Neutrophil (primary cell): ENCODE data around the gene LRP8.

Experiments
- H3K27ac ChIP-seq: fragments of 200-600 bp; sonication (generic); 2 replicates; pipeline ENCODE4 v1.5.1; 2016; ENCODE audit warnings: mild to moderate bottlenecking, moderate library complexity
- H3K27me3 ChIP-seq: fragments of 200-600 bp; sonication (generic); 2 replicates; pipeline ENCODE4 v1.6.0; 2016; ENCODE audit warnings: mild to moderate bottlenecking
- H3K36me3 ChIP-seq: fragments of 200-600 bp; sonication (generic); 2 replicates; pipeline ENCODE4 v1.5.1; 2017
- H3K4me1 ChIP-seq, 2 experiments: fragments of 200-600 bp in 1 of 2; sonication (generic) in 1 of 2; 1 replicate in 1 of 2; 2 replicates in 1 of 2; pipeline versions ENCODE4 v1.5.1 to v1.6.1; 2013 to 2016; ENCODE audit warnings: low read depth in 1 of 2, low read length in 1 of 2, mild to moderate bottlenecking in 1 of 2, moderate library complexity in 1 of 2; ENCODE audit not compliant: control insufficient read depth in 1 of 2, insufficient read depth in 1 of 2
- H3K4me3 ChIP-seq, 2 experiments: fragments of 200-600 bp in 1 of 2; sonication (generic) in 1 of 2; 1 replicate in 1 of 2; 2 replicates in 1 of 2; pipeline ENCODE4 v1.5.1; 2013 to 2016; ENCODE audit warnings: low read depth in 1 of 2, low read length in 1 of 2, mild to moderate bottlenecking in 1 of 2, moderate library complexity in 1 of 2
- H3K9me3 ChIP-seq: fragments of 200-600 bp; sonication (generic); 2 replicates; pipeline ENCODE4 v1.5.1; 2016
- TF ChIP-seq, protein P1 (sequence below): fragments of 200-600 bp; sonication (generic); IDR thresholded peaks from 2 replicates; pipeline ENCODE4 v1.5.1; 2016; ENCODE audit warnings: antibody characterized with exemption

LRP8 gene

DNA sequence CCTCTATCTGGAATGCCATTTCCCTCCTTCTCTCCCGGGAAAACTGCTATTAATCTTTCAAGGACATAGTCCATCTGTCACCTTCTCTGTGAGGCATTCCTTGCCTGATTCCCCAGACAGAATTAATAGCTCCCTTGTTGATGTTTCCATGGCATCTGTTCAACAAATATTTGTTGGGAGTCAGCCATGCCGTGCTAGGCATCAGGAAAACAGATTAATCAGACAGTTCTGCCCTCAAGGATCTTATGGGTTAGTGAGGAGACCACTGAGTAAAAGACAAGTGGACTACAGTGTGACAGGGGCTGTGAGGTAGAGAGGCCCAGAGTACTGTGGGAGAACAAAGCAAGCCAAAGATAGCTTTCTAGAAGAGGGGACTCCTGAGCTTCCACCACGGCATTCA, 78.2 kb downstream of the LRP8 start:
- Histone ChIP-seq H3K4me1 (no peaks in the 10 kb centered on the region), H3K9me3 (no peaks in the 10 kb centered on the region), H3K27me3 (no peaks in the 10 kb centered on the region), H3K27ac (no peak overlapping the region), H3K36me3 (no peaks in the 10 kb centered on the region), H3K4me3 (no peak overlapping the region)
- TF ChIP-seq, protein P1, sequence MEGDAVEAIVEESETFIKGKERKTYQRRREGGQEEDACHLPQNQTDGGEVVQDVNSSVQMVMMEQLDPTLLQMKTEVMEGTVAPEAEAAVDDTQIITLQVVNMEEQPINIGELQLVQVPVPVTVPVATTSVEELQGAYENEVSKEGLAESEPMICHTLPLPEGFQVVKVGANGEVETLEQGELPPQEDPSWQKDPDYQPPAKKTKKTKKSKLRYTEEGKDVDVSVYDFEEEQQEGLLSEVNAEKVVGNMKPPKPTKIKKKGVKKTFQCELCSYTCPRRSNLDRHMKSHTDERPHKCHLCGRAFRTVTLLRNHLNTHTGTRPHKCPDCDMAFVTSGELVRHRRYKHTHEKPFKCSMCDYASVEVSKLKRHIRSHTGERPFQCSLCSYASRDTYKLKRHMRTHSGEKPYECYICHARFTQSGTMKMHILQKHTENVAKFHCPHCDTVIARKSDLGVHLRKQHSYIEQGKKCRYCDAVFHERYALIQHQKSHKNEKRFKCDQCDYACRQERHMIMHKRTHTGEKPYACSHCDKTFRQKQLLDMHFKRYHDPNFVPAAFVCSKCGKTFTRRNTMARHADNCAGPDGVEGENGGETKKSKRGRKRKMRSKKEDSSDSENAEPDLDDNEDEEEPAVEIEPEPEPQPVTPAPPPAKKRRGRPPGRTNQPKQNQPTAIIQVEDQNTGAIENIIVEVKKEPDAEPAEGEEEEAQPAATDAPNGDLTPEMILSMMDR: no peak

DNA sequence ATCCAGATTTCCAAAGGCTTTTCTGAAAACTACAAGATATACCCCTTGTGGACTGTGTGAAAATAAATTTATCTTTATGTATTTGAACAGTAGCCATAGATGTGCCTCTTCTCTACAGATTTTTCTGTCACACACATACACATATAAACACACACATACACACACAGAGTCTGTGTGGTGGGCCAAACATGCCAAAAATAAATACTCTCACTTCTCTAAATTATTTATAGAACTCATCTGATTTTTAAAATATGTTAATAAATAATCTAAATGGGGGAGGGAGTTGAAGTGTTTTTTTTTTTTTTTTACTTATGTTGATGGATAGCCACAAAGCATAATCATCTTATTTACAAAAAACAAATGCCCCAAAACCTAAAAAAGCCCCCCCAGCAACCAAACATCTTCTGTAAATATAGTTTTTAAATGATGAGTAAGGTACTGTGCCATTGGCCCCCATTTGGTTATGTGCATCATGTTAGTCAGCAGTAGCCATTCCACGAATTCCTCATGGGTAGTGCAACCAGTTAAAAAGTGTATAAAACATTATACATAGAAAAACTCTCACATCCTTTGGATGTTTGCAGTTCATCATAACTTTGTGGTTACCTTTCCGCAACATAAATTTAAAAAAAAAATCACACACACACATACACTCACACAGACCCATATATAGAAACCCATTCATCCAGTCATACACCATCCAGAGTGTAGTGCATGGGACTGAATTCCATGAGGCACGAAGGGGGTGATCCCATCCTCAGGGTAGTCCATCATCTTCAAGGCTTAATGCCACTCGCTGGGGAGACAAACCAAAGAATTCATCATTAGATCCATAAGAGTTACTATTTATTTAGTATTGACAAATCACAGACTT, 81.4 kb downstream of the LRP8 start:
- no peak overlapping the region for H3K4me3 ChIP-seq
- H3K36me3 ChIP-seq: no peaks in the 10 kb centered on the region
- H3K4me1 ChIP-seq: no peaks in the 10 kb centered on the region
- H3K27me3 ChIP-seq: peaks cover 7% of the 10 kb centered on the region
- TF ChIP-seq, protein P1: no peak
- no peak overlapping the region for H3K27ac ChIP-seq
- H3K9me3 ChIP-seq: no peaks in the 10 kb centered on the region

DNA sequence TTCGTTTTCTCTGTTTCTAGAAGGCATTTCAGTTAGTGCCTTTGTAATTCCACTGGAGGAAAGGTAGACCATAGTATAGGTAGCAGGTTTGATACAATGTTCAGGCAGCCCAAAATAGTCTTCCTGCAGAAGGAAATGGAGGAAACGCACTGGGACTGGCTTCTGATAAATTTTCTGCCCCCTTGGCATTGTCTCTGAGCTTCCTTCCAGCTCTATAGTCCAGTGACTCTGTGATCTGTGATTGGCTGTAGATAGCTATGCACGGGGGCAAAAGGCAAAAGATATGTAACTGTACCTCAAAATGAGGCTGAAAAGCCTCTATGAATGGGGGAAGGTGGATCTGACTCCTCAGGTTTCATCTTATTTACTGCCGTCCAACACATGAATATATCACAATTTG, 83.7 kb downstream of the LRP8 start:
- no peak overlapping the region for H3K4me3 ChIP-seq
- H3K27me3 ChIP-seq: peaks cover 7% of the 10 kb centered on the region
- H3K9me3 ChIP-seq: no peaks in the 10 kb centered on the region
- H3K27ac ChIP-seq: no peak overlapping the region
- no peaks in the 10 kb centered on the region for H3K4me1 ChIP-seq
- TF ChIP-seq, protein P1: no peak
- no peaks in the 10 kb centered on the region for H3K36me3 ChIP-seq

DNA sequence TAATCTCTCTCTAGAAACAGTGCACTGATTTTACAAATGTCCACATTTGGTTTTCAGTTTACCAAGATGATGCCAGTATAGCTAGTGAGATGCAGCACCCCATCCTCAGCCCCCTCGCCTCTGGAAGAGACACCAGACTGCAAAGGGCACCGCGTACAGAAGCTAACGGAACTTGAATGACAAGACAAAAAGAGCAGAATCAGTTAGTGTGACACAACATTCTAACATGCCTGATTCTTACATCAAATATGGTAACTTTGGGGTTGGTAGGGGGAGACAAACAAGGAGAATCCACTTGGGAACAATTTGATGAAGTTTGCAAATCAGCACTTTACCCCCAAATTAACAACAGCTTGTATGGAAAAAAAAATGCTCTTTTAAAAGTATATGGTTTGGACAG, 85.5 kb downstream of the LRP8 start:
- Histone ChIP-seq H3K27me3 (peaks cover 7% of the 10 kb centered on the region), H3K36me3 (no peaks in the 10 kb centered on the region), H3K9me3 (no peaks in the 10 kb centered on the region), H3K27ac (no peak overlapping the region), H3K4me3 (no peak overlapping the region), H3K4me1 (peaks cover 12 to 15% of the 10 kb centered on the region in 2 experiments)
- TF ChIP-seq, protein P1: no peak

DNA sequence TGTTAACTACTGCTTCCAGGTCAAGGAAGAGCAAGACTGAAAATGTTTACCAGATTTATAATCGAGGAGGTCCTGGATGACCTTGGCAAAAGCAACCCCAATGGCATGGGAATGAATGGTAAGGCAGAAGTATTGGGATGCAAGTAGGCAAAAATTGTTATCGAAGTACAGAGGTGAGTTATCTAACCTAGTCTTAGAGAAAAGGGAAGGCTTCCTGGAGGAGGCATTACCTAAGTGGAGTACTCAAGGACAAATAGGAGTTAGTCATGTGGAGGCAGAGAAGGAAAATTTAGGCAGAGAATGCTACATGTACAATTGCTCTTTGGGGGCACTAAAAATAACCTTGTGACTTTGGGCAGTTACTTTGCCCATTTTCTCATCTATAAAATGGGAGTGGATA, 86.0 kb downstream of the LRP8 start:
- no peaks in the 10 kb centered on the region for H3K9me3 ChIP-seq
- peaks cover 7% of the 10 kb centered on the region for H3K27me3 ChIP-seq
- H3K27ac ChIP-seq: no peak overlapping the region
- H3K4me3 ChIP-seq: no peak overlapping the region
- TF ChIP-seq, protein P1: no peak
- peaks cover 12 to 19% of the 10 kb centered on the region in 2 experiments for H3K4me1 ChIP-seq
- no peaks in the 10 kb centered on the region for H3K36me3 ChIP-seq
